ENCODE results near the gene ATP8B1. TPM values are rescaled to one million over a fixed set of nuclear protein-coding genes. Genes with fewer than 3 reads are reported as not detected.

Gene ATP8B1
- total and polyA plus RNA-seq, 9 of the 15 experiments (the other 6 are each of a cell fraction or from before 2014, with no cell fraction given) = 0.01 to 0.22 (median 0.03) TPM; not detected in 3

DNA sequence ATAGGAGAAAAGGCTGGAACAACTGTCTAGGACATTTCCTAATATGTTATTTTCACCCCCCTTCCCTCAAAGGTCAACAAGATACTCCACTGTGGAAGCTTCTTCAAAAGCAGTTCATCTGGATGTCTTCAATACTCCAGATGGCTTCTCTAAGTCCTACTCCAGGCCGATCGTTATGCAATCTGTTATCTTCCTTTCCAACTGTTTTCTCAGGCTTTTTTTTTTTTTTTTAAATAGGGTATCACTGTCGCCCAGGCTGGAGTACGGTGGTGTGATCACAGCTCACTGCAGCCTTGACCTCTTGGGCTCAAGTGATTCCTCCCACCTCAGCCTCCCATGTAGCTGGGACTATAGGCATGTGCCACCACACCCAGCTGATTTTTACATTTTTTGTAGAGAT lies 26.3 kb downstream of the ATP8B1 start (continued):
- peak; percentile 90 for TF ChIP-seq FOXM1 (IDR thresholded peaks at IDR 0.05; ENCODE audit: low read depth)
- no peak for TF ChIP-seq FOXM1 (CRISPR knock-in tag; IDR thresholded peaks at IDR 0.05; ENCODE audit: low read depth)
- no peak for TF ChIP-seq ATF1 (CRISPR knock-in tag; IDR thresholded peaks at IDR 0.05)
- TF ChIP-seq ATF1 (tag; IDR thresholded peaks at IDR 0.05) = peak; percentile 25; the same call in 1 of the 2 replicates
- TF ChIP-seq FOXK2 (conservative IDR thresholded peaks at IDR 0.05 in 1 of 2, IDR thresholded peaks at IDR 0.05 in 1 of 2; ENCODE audit: low read depth in 2 of 2) = peak; percentile 55 to 68; a peak in 3 of 4 replicates
- peak; percentile 81 for TF ChIP-seq SMAD4 (CRISPR knock-in tag; conservative IDR thresholded peaks at IDR 0.05)
- peak; percentile 89 for TF ChIP-seq GATA2 (CRISPR knock-in tag; IDR thresholded peaks at IDR 0.05)
- peak; percentile 91 for TF ChIP-seq TCF3 (CRISPR knock-in tag; IDR thresholded peaks at IDR 0.05)
- TF ChIP-seq, protein P1, sequence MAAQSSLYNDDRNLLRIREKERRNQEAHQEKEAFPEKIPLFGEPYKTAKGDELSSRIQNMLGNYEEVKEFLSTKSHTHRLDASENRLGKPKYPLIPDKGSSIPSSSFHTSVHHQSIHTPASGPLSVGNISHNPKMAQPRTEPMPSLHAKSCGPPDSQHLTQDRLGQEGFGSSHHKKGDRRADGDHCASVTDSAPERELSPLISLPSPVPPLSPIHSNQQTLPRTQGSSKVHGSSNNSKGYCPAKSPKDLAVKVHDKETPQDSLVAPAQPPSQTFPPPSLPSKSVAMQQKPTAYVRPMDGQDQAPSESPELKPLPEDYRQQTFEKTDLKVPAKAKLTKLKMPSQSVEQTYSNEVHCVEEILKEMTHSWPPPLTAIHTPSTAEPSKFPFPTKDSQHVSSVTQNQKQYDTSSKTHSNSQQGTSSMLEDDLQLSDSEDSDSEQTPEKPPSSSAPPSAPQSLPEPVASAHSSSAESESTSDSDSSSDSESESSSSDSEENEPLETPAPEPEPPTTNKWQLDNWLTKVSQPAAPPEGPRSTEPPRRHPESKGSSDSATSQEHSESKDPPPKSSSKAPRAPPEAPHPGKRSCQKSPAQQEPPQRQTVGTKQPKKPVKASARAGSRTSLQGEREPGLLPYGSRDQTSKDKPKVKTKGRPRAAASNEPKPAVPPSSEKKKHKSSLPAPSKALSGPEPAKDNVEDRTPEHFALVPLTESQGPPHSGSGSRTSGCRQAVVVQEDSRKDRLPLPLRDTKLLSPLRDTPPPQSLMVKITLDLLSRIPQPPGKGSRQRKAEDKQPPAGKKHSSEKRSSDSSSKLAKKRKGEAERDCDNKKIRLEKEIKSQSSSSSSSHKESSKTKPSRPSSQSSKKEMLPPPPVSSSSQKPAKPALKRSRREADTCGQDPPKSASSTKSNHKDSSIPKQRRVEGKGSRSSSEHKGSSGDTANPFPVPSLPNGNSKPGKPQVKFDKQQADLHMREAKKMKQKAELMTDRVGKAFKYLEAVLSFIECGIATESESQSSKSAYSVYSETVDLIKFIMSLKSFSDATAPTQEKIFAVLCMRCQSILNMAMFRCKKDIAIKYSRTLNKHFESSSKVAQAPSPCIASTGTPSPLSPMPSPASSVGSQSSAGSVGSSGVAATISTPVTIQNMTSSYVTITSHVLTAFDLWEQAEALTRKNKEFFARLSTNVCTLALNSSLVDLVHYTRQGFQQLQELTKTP (IDR thresholded peaks at IDR 0.05; ENCODE audit: low read depth in 1 of 2, partially characterized antibody in 2 of 2) = peak in 1 of 2 experiments; percentile 49
- peak; percentile 64 for TF ChIP-seq ATF7 (IDR thresholded peaks at IDR 0.05)
- peak; percentile 62; the same call in 1 of the 2 replicates for TF ChIP-seq ZNF584 (CRISPR knock-in tag; IDR thresholded peaks at IDR 0.05; ENCODE audit: low read depth)
- TF ChIP-seq CBFA2T2 (conservative IDR thresholded peaks at IDR 0.05) = peak; percentile 97
- TF ChIP-seq, protein P2, sequence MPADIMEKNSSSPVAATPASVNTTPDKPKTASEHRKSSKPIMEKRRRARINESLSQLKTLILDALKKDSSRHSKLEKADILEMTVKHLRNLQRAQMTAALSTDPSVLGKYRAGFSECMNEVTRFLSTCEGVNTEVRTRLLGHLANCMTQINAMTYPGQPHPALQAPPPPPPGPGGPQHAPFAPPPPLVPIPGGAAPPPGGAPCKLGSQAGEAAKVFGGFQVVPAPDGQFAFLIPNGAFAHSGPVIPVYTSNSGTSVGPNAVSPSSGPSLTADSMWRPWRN (IDR thresholded peaks at IDR 0.05; ENCODE audit: low read depth) = peak; percentile 78
- no peak for TF ChIP-seq MYBL2 (IDR thresholded peaks at IDR 0.05; ENCODE audit: low read depth)
- no peak for TF ChIP-seq MYBL2 (CRISPR knock-in tag; IDR thresholded peaks at IDR 0.05; ENCODE audit: borderline replicate concordance)
- TF ChIP-seq, protein P3, sequence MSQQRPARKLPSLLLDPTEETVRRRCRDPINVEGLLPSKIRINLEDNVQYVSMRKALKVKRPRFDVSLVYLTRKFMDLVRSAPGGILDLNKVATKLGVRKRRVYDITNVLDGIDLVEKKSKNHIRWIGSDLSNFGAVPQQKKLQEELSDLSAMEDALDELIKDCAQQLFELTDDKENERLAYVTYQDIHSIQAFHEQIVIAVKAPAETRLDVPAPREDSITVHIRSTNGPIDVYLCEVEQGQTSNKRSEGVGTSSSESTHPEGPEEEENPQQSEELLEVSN (IDR thresholded peaks at IDR 0.05; ENCODE audit: borderline replicate concordance in 1 of 2, extremely low read depth in 1 of 2, insufficient read depth in 1 of 2, insufficient read length in 1 of 2, low read depth in 1 of 2, low read length in 1 of 2, poor library complexity in 1 of 2, severe bottlenecking in 1 of 2) = no peak
- TF ChIP-seq, protein P4, sequence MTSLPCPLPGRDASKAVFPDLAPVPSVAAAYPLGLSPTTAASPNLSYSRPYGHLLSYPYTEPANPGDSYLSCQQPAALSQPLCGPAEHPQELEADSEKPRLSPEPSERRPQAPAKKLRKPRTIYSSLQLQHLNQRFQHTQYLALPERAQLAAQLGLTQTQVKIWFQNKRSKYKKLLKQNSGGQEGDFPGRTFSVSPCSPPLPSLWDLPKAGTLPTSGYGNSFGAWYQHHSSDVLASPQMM (CRISPR knock-in tag; IDR thresholded peaks at IDR 0.05) = no peak
- peak; percentile 55 for TF ChIP-seq CTBP1 (IDR thresholded peaks at IDR 0.05; ENCODE audit: borderline replicate concordance)
